Stimulated activated CD4-positive, alpha-beta T cell treated with anti-CD3 and anti-CD28 coated beads, Interleukin-12 subunit alpha, Interleukin-12 subunit beta, amount 100 ng/mL, for 48 hours (primary cell): ENCODE measurements around the gene RRM2.
"Not testable (repeated sequence)": the region's sequence is repeated elsewhere in the genome, so short reads cannot be mapped to it uniquely, and the experiment has no call there.

Experiments used
- DNase-seq, 3 donors: peaks; one replicate each; pipeline ENCODE4 v3.0.0-alpha.2; 2020; ENCODE audit warnings: low read depth in 2 of 3, low spot score in 1 of 3

The RRM2 gene

GRCh38 chr2:10091182-10091888 lies 31.2 kb upstream of the RRM2 start:
- DNase-seq = no peak

- DNase-seq = not testable (repeated sequence)
Observed at GRCh38 chr2:10091889-10092244, 30.7 kb upstream of the RRM2 start.

- DNase-seq = no peak
Observed at GRCh38 chr2:10094271-10094814, 28.2 kb upstream of the RRM2 start.

- no peak for DNase-seq
Observed at GRCh38 chr2:10095175-10095574, 27.4 kb upstream of the RRM2 start.

- DNase-seq = no peak
Observed at GRCh38 chr2:10096641-10097040, 25.9 kb upstream of the RRM2 start.

GRCh38 chr2:10097352-10098148 lies 25.0 kb upstream of the RRM2 start:
- peak in 1 of 3 donors; percentile 25 for DNase-seq

GRCh38 chr2:10101491-10101890 lies 21.0 kb upstream of the RRM2 start:
- no peak for DNase-seq

GRCh38 chr2:10103179-10103578 lies 19.4 kb upstream of the RRM2 start:
- no peak for DNase-seq

GRCh38 chr2:10104906-10105305 lies 17.6 kb upstream of the RRM2 start:
- not testable (repeated sequence) for DNase-seq

- DNase-seq = no peak
Observed at GRCh38 chr2:10109311-10109710, 13.2 kb upstream of the RRM2 start.

GRCh38 chr2:10119027-10119325 lies 3.6 kb upstream of the RRM2 start:
- DNase-seq = no peak

- DNase-seq = no peak
Observed at GRCh38 chr2:10119601-10120157, 2.9 kb upstream of the RRM2 start.

GRCh38 chr2:10120158-10120876 lies 2.2 kb upstream of the RRM2 start:
- DNase-seq = peak; percentile 92 to 98 (median 92)

GRCh38 chr2:10120877-10121574 lies 1.5 kb upstream of the RRM2 start:
- no peak for DNase-seq

GRCh38 chr2:10123281-10123680 lies 742 bp downstream of the RRM2 start:
- no peak for DNase-seq

GRCh38 chr2:10124538-10125045 lies 2.1 kb downstream of the RRM2 start:
- no peak for DNase-seq

- no peak for DNase-seq
Observed at GRCh38 chr2:10125842-10126631, 3.5 kb downstream of the RRM2 start.

- no peak for DNase-seq
Observed at GRCh38 chr2:10126632-10127026, 4.1 kb downstream of the RRM2 start.

GRCh38 chr2:10128420-10128819 lies 5.9 kb downstream of the RRM2 start:
- no peak for DNase-seq

- no peak for DNase-seq
Observed at GRCh38 chr2:10129490-10129889, 7.0 kb downstream of the RRM2 start.
